Measurements from ENCODE around the gene ZNF341.

ZNF341 gene

GRCh38 chr20:33819456-33819855, 87.7 kb downstream of the ZNF341 start:
- TF ChIP-seq CTCF (IDR thresholded peaks at IDR 0.05): no peak
- no peak overlapping the region for H3K4me3 ChIP-seq (ENCODE audit: low read depth, low read length)
- H3K9ac ChIP-seq: no peak overlapping the region
- no peak overlapping the region for H3K4me2 ChIP-seq (ENCODE audit: low read length)
- peaks cover 12% of the 10 kb centered on the region for H3K4me1 ChIP-seq
- H2AFZ ChIP-seq: no peak overlapping the region
- no peaks in the 10 kb centered on the region for H3K27me3 ChIP-seq (ENCODE audit: control insufficient read depth, insufficient read depth, low read length)
- no peaks in the 10 kb centered on the region for H3K36me3 ChIP-seq (ENCODE audit: control insufficient read depth, insufficient read depth, low read length)
- no peaks in the 10 kb centered on the region for H3K9me3 ChIP-seq (ENCODE audit: control insufficient read depth, low read length)
- no peak overlapping the region for H3K27ac ChIP-seq
- peaks cover 80% of the 10 kb centered on the region for H3K79me2 ChIP-seq

GRCh38 chr20:33820362-33820761, 88.6 kb downstream of the ZNF341 start:
- H3K4me3 ChIP-seq (ENCODE audit: low read depth, low read length): no peak overlapping the region
- no peaks in the 10 kb centered on the region for H3K36me3 ChIP-seq (ENCODE audit: control insufficient read depth, insufficient read depth, low read length)
- peaks cover 80% of the 10 kb centered on the region for H3K79me2 ChIP-seq
- H3K4me1 ChIP-seq: peaks cover 16% of the 10 kb centered on the region
- no peaks in the 10 kb centered on the region for H3K9me3 ChIP-seq (ENCODE audit: control insufficient read depth, low read length)
- no peak overlapping the region for H3K9ac ChIP-seq
- no peak overlapping the region for H2AFZ ChIP-seq
- TF ChIP-seq CTCF (IDR thresholded peaks at IDR 0.05): no peak
- H3K27me3 ChIP-seq (ENCODE audit: control insufficient read depth, insufficient read depth, low read length): no peaks in the 10 kb centered on the region
- H3K27ac ChIP-seq: no peak overlapping the region
- H3K4me2 ChIP-seq (ENCODE audit: low read length): no peak overlapping the region

GRCh38 chr20:33821270-33821836, 89.6 kb downstream of the ZNF341 start:
- no peak overlapping the region for H3K27ac ChIP-seq
- H3K4me3 ChIP-seq (ENCODE audit: low read depth, low read length): no peak overlapping the region
- H3K4me1 ChIP-seq: peaks cover 19% of the 10 kb centered on the region
- H3K79me2 ChIP-seq: peaks cover 81% of the 10 kb centered on the region
- H3K9ac ChIP-seq: no peak overlapping the region
- no peak overlapping the region for H2AFZ ChIP-seq
- H3K27me3 ChIP-seq (ENCODE audit: control insufficient read depth, insufficient read depth, low read length): no peaks in the 10 kb centered on the region
- H3K4me2 ChIP-seq (ENCODE audit: low read length): no peak overlapping the region
- H3K36me3 ChIP-seq (ENCODE audit: control insufficient read depth, insufficient read depth, low read length): no peaks in the 10 kb centered on the region
- H3K9me3 ChIP-seq (ENCODE audit: control insufficient read depth, low read length): no peaks in the 10 kb centered on the region
- TF ChIP-seq CTCF (IDR thresholded peaks at IDR 0.05): no peak

GRCh38 chr20:33822423-33822822, 90.6 kb downstream of the ZNF341 start:
- Histone ChIP-seq H3K9ac (no peak overlapping the region), H3K9me3 (ENCODE audit: control insufficient read depth, low read length) (no peaks in the 10 kb centered on the region), H3K27ac (no peak overlapping the region), H3K4me2 (ENCODE audit: low read length) (no peak overlapping the region), H3K4me1 (peaks cover 19% of the 10 kb centered on the region), H3K36me3 (ENCODE audit: control insufficient read depth, insufficient read depth, low read length) (no peaks in the 10 kb centered on the region), H3K27me3 (ENCODE audit: control insufficient read depth, insufficient read depth, low read length) (no peaks in the 10 kb centered on the region), H3K4me3 (ENCODE audit: low read depth, low read length) (no peak overlapping the region), H2AFZ (no peak overlapping the region), H3K79me2 (peaks cover 85% of the 10 kb centered on the region)
- TF ChIP-seq CTCF (IDR thresholded peaks at IDR 0.05): no peak

GRCh38 chr20:33822991-33823390, 91.2 kb downstream of the ZNF341 start:
- no peaks in the 10 kb centered on the region for H3K36me3 ChIP-seq (ENCODE audit: control insufficient read depth, insufficient read depth, low read length)
- no peak overlapping the region for H3K27ac ChIP-seq
- TF ChIP-seq CTCF (IDR thresholded peaks at IDR 0.05): no peak
- H3K9me3 ChIP-seq (ENCODE audit: control insufficient read depth, low read length): no peaks in the 10 kb centered on the region
- H3K9ac ChIP-seq: no peak overlapping the region
- peaks cover 85% of the 10 kb centered on the region for H3K79me2 ChIP-seq
- H3K27me3 ChIP-seq (ENCODE audit: control insufficient read depth, insufficient read depth, low read length): no peaks in the 10 kb centered on the region
- H2AFZ ChIP-seq: no peak overlapping the region
- peaks cover 20% of the 10 kb centered on the region for H3K4me1 ChIP-seq
- H3K4me3 ChIP-seq (ENCODE audit: low read depth, low read length): no peak overlapping the region
- H3K4me2 ChIP-seq (ENCODE audit: low read length): no peak overlapping the region
